ENCODE data around the gene GRIN2B.

Gene GRIN2B

DNA sequence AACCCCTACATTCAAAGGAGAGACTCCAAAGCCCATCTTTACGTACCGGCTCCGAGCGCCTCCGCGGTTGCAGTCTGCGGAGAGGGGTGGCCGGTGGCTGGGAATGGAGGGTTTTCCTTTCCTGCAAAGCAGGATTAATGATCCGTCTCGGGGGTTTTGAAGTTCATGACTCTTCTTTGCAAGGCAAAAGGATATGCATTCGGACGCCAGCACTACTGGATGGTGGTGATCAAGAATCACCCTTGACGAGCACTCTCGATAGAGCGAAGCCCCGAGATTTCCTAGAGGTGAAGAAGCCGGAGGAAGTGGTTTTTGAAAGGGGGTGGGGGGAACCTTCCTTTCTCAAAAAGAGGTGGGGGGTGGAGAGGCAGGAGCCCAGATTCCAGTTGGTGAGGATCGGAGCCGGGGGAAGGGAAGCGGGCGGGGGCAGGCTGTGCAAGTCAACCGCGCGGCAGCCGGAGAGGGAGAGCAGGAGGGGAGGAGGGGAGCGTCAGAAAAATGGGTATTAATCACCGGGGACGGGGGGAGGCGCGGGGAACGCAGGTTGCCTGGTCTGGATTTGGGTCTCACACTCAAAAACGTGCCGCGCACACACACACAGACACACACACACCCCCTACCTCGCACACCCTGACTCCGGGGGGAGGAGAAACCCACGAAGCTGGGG lies at the start of gene GRIN2B:
Gene GRIN2B (minus strand): TSS at position 307 of the 667 bp plus-strand sequence. CDS start 115,394 bp downstream, outside the sequence.
- no peak for DNase-seq (ENCODE audit: low spot score)
- TF ChIP-seq, protein P1, sequence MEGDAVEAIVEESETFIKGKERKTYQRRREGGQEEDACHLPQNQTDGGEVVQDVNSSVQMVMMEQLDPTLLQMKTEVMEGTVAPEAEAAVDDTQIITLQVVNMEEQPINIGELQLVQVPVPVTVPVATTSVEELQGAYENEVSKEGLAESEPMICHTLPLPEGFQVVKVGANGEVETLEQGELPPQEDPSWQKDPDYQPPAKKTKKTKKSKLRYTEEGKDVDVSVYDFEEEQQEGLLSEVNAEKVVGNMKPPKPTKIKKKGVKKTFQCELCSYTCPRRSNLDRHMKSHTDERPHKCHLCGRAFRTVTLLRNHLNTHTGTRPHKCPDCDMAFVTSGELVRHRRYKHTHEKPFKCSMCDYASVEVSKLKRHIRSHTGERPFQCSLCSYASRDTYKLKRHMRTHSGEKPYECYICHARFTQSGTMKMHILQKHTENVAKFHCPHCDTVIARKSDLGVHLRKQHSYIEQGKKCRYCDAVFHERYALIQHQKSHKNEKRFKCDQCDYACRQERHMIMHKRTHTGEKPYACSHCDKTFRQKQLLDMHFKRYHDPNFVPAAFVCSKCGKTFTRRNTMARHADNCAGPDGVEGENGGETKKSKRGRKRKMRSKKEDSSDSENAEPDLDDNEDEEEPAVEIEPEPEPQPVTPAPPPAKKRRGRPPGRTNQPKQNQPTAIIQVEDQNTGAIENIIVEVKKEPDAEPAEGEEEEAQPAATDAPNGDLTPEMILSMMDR (IDR thresholded peaks at IDR 0.05; ENCODE audit: extremely low read depth, insufficient read depth, missing control alignments), result no peak
- in situ Hi-C loops (cut with MboI; ENCODE audit: low pct_unique_long_range_greater_than_20kb, low sequenced_read_pairs, unreplicated experiment), result no loop called here

DNA sequence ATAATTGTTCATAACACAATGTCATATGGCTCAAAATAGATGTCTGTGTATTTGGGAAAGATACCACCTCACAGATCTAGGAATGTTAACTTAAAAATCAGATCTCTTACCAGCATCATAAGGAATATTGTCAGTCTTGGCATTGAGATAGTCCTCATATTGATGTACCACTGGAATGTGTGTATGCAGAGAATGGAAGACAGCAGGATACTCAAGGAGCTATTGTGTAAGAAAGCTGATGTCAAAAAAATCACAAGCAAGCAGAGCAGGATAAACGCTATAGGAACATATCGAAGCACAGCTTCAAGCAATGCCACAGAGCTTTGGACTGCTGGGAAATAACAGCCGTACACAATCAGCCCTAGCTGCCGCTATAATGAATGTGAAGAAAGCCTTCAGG lies 45.1 kb upstream of the GRIN2B start:
- DNase-seq (ENCODE audit: low spot score), result no peak
- in situ Hi-C loops (cut with MboI; ENCODE audit: low pct_unique_long_range_greater_than_20kb, low sequenced_read_pairs, unreplicated experiment), result no loop called here
- TF ChIP-seq, protein P1 (IDR thresholded peaks at IDR 0.05; ENCODE audit: extremely low read depth, insufficient read depth, missing control alignments), result no peak

DNA sequence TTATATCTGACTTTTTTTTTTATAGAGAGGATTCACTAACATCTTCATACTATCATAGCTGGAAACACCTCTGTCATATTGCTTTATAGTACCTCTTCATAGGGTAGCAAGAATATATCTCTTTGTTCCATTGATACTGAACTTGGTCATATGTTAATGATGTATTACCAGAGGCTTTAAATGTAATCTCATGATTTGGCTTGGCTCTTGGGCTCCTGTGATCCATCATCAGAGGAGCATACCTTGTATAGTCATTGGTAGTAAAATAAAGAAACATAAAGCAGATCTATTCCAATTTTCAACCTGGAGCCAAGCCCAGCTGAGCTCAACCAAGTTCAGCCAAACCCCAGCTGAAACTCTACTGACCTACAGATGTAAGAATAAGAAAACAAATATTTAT lies 43.2 kb upstream of the GRIN2B start:
- TF ChIP-seq, protein P1 (IDR thresholded peaks at IDR 0.05; ENCODE audit: extremely low read depth, insufficient read depth, missing control alignments), result no peak
- in situ Hi-C loops (cut with MboI; ENCODE audit: low pct_unique_long_range_greater_than_20kb, low sequenced_read_pairs, unreplicated experiment), result no loop called here

DNA sequence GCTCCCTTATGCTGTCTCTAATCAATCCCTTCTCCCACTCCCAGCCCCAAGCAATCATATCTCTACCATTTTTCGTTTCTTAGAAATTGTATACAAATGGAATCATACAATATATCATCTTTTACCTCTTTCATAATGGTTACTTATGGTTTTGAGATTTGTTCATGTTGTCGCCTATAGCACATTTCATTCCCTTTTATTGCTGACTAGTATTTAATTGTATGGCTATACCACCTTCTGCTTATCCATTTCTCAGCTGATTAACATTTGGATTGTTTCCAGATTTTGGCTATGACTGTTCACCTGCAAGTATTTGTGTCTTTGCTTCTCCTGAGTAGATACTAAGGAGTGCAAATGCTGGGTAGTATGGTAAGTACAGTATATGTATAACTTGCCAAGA lies 36.7 kb upstream of the GRIN2B start:
- no peak for DNase-seq (ENCODE audit: low spot score)
- TF ChIP-seq, protein P1 (IDR thresholded peaks at IDR 0.05; ENCODE audit: extremely low read depth, insufficient read depth, missing control alignments), result no peak
- in situ Hi-C loops (cut with MboI; ENCODE audit: low pct_unique_long_range_greater_than_20kb, low sequenced_read_pairs, unreplicated experiment), result no loop called here

More for the DNA sequence above, 43.2 kb upstream of the GRIN2B start:
- DNase-seq (ENCODE audit: low spot score), result no peak

DNA sequence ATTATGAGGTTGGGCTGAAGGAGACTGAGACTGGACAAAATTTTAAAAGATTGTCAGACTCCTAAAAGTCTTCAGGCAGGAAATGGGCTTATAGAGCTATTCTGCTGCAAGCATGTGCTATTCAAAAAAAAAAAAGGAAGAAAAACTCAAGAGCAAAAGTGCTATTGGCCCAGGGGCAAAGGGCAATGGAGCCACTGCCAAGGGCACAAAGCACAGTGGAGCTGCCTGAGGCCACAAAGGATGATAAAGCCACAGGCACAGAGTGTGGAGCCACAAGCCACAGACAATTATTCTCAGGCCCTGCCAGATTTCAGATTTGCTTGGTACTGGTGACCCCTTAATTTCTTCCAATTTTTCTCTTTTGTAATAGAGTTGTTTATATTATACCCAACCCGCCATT lies 29.6 kb upstream of the GRIN2B start:
- TF ChIP-seq, protein P1 (IDR thresholded peaks at IDR 0.05; ENCODE audit: extremely low read depth, insufficient read depth, missing control alignments), result no peak
- in situ Hi-C loops (cut with MboI; ENCODE audit: low pct_unique_long_range_greater_than_20kb, low sequenced_read_pairs, unreplicated experiment), result no loop called here
- DNase-seq (ENCODE audit: low spot score), result no peak

DNA sequence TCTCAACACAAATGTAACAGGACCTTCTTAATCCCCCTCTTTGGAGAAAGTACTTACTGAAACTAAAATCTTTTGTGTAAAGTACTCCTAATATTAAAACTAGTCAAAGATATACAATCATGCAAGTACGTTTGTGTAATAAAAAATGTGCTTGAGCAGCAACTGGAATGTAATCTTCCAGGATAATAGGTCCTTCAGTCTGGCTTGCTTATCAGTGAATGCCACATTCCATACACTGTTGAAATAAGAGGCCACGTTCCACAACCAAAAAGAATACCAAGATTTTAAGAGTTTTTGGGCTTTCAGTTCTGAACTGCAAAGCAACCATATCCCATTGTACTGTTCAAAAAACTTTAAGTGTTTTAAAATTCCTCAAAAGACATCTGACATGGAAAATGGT lies 26.2 kb upstream of the GRIN2B start:
- TF ChIP-seq, protein P1 (IDR thresholded peaks at IDR 0.05; ENCODE audit: extremely low read depth, insufficient read depth, missing control alignments), result no peak
- in situ Hi-C loops (cut with MboI; ENCODE audit: low pct_unique_long_range_greater_than_20kb, low sequenced_read_pairs, unreplicated experiment), result no loop called here
- DNase-seq (ENCODE audit: low spot score), result no peak

Measured in GM13977 (cell line).